NCI-H1092 (cell line): ENCODE data around the gene SLC22A2.
"Not testable (repeated sequence)": the region's sequence is repeated elsewhere in the genome, so short reads cannot be mapped to it uniquely, and the experiment has no call there.

Experiments
- DNase-seq: peaks from one replicate; lab custom pipeline; 2025; lab: John Stamatoyannopoulos, UW

SLC22A2 gene

GRCh38 chr6:160258346-160259142 is at the start of gene SLC22A2:
SLC22A2 (minus strand) TSS chr6:160258821; CDS start chr6:160258757, 64 bp downstream.
- no peak for DNase-seq

DNA sequence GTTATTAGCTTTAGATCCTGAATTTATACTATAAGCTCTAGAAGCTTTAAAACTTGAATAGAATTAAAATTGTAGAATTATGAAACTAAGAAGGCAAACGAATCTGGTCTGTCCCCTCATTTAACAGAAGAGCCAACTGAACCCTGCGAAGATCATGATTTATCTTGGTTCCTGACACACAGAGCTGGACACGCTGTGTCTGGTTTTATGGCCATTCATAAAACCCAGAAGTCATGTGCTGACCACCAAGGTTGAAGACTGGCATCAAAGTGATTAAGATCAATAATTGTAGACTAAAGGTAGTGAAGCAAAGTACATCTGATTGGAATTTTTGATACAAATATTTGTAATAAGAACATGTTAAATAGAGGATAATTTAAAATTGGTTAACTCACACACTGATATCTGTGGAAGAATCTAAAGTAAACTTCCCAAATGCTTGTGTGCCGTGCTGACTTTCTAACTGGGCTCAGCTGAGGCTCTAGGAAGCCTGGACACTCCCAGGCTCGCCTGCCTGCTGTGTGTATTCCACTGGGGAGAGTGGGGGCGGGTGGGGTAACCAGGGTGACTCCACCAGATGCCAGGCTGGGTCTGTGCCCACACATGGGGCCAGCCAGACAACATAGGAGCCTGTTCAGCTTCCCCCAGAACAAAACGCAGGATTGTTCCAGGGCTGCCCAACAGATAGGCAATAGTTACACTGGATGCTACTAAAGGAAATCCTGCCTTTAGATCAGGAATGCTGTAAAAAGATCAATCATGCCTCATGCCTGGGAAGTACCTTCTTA is 47.5 kb upstream of the SLC22A2 start:
- no peak for DNase-seq

DNA sequence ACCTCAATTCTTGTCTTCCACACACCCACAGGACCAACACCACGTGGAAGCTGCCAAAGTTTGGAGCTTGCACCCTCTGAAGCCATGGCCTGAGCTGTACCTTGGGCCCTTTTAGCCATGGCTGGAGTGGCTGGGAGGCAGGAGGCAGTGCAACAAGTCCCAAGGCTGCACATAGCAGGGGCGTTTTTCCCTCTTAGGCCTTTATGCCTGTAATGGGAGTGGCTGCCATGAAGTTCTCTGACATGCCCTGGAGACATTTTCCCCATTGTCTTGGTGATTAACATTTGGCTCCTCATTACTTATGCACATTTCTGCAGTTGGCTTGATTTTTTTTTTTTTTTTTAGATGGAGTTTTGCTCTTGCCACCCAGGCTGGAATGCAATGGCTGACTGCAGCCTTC is 45.2 kb upstream of the SLC22A2 start:
- no peak for DNase-seq

DNA sequence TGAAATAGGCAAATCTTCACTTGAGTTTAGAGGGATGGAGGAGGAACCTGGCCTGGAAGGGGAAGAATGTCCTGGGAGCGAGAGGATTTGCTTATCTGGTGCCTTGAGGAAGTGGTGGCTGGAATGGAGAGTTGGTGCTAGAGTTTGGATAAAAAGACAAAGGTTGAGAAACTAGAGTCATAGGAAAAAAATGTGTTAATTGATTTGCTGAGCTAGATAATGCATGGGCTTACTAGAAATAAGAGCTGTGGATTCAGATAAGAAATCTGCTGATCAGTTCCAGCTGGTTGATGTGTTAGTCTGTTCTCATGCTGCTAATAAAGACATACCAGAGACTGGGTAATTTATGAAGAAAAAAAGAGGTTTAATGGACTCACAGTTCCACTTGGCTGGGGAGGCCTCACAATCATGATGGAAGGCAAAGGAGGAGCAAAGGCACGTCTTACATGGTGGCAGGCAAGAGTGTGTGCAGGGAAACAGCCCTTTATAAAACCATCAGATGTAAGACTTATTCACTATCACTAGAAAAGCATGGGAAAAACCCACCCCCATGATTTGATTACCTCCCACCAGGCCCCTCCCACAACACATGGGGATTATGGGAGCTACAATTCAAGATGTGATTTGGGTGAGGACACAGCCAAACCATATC is 43.9 kb upstream of the SLC22A2 start:
- not testable (repeated sequence) for DNase-seq

GRCh38 chr6:160301339-160301738 is 42.7 kb upstream of the SLC22A2 start:
- DNase-seq = no peak

- no peak for DNase-seq
Observed at GRCh38 chr6:160300076-160300695, 41.6 kb upstream of the SLC22A2 start.

DNA sequence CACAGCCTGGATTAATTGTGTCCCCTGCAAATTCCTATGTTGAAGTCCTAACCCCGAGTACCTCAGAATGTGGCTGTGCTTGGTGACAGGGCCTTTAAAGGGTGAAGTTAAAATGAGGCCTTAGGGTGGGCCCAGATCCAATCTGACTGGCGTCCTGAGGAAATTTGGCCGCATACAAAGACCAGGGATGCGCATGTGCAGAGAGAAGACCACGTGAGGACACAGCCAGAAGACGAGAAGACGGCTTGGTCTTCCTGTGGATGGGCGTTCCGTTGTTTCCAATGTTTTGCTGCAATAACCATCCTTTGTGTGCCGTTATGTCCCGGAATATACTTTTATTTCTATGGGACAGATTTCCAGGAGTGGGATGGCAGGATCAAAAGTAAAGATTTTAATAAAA is 40.9 kb upstream of the SLC22A2 start:
- no peak for DNase-seq

- no peak for DNase-seq
Observed at GRCh38 chr6:160298121-160298520, 39.5 kb upstream of the SLC22A2 start.

- DNase-seq = no peak
Observed at GRCh38 chr6:160297310-160297709, 38.7 kb upstream of the SLC22A2 start.

- no peak for DNase-seq
Observed at GRCh38 chr6:160293844-160294243, 35.2 kb upstream of the SLC22A2 start.

GRCh38 chr6:160285541-160286105 is 27.0 kb upstream of the SLC22A2 start:
- no peak for DNase-seq

GRCh38 chr6:160284575-160284974 is 26.0 kb upstream of the SLC22A2 start:
- DNase-seq = no peak

- no peak for DNase-seq
Observed at GRCh38 chr6:160282444-160282843, 23.8 kb upstream of the SLC22A2 start.

DNA sequence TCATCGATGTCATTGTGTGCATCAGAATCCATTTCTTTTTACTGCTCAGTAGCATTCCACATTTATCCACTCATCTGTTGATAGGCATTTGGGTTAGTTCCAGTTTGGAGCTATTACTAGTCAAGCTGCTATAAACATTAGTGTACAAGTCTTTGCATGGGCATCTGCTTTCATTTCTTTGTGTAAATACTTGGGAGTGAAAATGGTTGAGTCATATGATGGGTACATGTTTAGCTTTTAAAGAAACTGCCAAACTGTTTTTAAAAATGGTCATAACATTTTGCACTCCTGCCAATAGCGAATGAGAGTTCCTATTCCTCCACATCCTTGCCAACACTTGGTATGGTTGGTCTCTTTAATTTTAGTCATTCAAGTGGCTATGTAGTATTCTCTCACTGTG is 21.2 kb upstream of the SLC22A2 start:
- no peak for DNase-seq

DNA sequence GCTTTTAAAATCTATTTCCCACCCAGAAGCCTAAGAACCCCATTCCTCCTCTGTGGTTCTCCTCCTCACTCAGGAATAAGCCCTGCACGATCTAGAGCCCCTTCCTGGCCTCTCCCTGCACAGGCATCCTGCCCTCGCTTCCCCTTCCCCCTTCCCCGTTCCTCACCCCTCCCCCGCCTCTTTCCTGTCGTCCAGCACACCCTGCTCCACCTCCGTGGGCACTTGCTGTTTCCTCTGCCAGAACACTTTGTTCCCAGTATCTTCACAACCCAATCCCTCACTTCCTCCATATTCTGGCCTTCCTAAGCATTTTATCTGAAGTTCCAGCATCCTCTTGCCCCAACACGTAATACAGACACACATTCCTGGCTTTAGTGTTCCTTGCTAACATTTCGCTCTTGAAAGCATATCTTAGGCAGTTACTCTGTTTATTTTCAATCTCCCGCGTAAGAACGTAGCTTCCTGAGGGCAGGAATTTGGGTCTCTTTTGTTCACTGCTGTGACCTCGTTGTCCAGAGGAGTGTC is 20.2 kb upstream of the SLC22A2 start:
- no peak for DNase-seq

GRCh38 chr6:160278311-160278710 is 19.7 kb upstream of the SLC22A2 start:
- DNase-seq = no peak

GRCh38 chr6:160277546-160277945 is 18.9 kb upstream of the SLC22A2 start:
- no peak for DNase-seq

- no peak for DNase-seq
Observed at GRCh38 chr6:160277144-160277543, 18.5 kb upstream of the SLC22A2 start.

DNA sequence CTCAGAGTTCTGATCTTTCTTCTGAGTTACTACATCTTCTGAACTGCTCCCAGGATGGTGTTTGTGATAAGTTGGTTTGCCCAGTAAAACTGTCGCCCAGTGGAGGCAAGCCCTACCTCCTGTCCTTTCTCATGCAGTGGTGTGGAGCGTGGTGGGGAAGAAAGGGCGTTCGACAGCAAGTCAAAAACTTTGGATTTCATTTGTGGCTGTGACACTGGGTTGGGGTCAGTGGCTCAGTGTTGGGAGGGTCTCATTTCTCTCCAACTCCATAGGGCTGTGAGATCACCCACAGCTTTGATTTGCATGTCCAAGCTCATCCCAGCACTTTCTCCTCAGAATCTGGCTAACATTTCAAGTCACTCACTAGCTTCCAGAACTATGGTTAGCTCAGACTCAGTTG is 17.5 kb upstream of the SLC22A2 start:
- no peak for DNase-seq

GRCh38 chr6:160275511-160276003 is 16.9 kb upstream of the SLC22A2 start:
- DNase-seq = no peak

DNA sequence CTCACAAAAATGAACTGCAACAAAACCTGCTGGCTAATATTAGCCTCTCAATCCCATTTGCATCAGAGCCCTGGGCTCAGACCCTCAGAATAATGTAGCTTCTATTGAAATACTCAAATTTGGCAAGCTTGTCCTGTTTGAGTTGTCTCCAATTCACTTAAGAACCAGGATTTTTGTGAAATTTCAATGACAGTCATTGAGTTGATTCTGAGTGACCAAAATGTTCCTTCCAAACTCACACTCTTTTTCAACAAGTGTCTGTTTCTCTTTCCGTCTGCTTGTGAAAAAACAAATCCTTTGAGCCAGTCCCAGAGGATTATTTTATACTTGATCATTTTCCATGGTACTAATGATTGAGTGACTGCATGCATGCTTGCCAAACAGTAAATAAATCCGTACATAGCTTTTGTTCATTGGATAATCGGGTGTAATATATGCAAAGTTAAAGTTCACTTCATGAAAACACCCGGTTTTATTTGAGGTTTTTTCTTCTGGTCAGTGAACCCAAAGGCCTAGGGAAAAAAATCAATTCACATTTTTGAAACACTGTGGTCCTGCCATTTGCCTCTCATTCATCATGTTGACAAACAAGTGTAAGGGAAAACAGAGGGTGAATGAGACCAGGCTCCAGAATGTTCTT is 16.4 kb upstream of the SLC22A2 start:
- no peak for DNase-seq
